GM12878 (cell line): Measurements from ENCODE around the gene AJM1. TPM values are rescaled to one million over a fixed set of nuclear protein-coding genes. Genes with fewer than 3 reads are reported as not detected.

Experiments used
- ATAC-seq: fragments of 200-7000 bp; cut with Tn5 transposase; 3 replicates; pipeline ENCODE4 v1.9.1; 2020; ENCODE audit warnings: mild to moderate bottlenecking, moderate library complexity
- BruUV-seq: library from RNA; stranded (reverse); fragments of 400-500 nt; replicated peaks from 2 replicates; lab custom pipeline; 2021; lab: Mats Ljungman, UMichigan
- CTCF ChIA-PET: fragments of 300-600 bp; sonication (Branson Sonifier 250); formaldehyde crosslinking; extraction: SDS; loops from one replicate; lab custom pipeline; 2021; ENCODE audit warnings: inconsistent platforms; lab: Yijun Ruan, JAX
- POLR2A ChIA-PET: fragments of 350-600 bp; formaldehyde crosslinking; extraction: SDS; loops from one replicate; lab custom pipeline; 2021; ENCODE audit warnings: inconsistent platforms; lab: Charles Lee
- RAD21 ChIA-PET: fragments of 300-600 bp; sonication (Branson Sonifier 250); formaldehyde crosslinking; loops from one replicate; lab custom pipeline; 2023; ENCODE audit warnings: antibody characterized with exemption; ENCODE audit not compliant: unreplicated experiment; lab: Charles Lee
- SMC1A ChIA-PET: fragments of 300-600 bp; sonication (Branson Sonifier 250); formaldehyde crosslinking; loops from one replicate; lab custom pipeline; 2023; ENCODE audit not compliant: unreplicated experiment, uncharacterized antibody; lab: Charles Lee
- DNase-seq: peaks from one replicate; pipeline ENCODE4 v3.0.0-alpha.2; 2011; ENCODE audit warnings: low read depth, low spot score
- FAIRE-seq: peaks from 3 replicates; lab custom pipeline; 2011; peaks lifted over from hg19 to GRCh38; lab: Jason Lieb, UNC
- H2AFZ ChIP-seq: 2 replicates; pipeline ENCODE4 v1.6.0; 2011; ENCODE audit warnings: low read depth, low read length, control low read depth; ENCODE audit not compliant: control insufficient read depth
- H3K27ac ChIP-seq: 2 replicates; pipeline ENCODE4 v1.5.1; 2011; ENCODE audit warnings: control low read depth; ENCODE audit not compliant: control insufficient read depth, insufficient read depth
- H3K27me3 ChIP-seq, 2 experiments: replicated peaks in 1 of 2; 2 replicates each; pipeline versions ENCODE4 v1.6.0 to v1.6.1; 2011; ENCODE audit warnings: low read length in 1 of 2; ENCODE audit not compliant: control insufficient read depth in 2 of 2, insufficient read depth in 2 of 2
- H3K36me3 ChIP-seq, 2 experiments: 2 replicates each; pipeline ENCODE4 v1.5.1; 2011; ENCODE audit warnings: low read length in 1 of 2; ENCODE audit not compliant: control insufficient read depth in 2 of 2, insufficient read depth in 2 of 2
- H3K4me1 ChIP-seq: 2 replicates; pipeline ENCODE4 v1.6.1; 2011; ENCODE audit warnings: mild to moderate bottlenecking, low read length, moderate library complexity, mixed read lengths; ENCODE audit not compliant: control insufficient read depth, insufficient read depth
- H3K4me2 ChIP-seq: 2 replicates; pipeline ENCODE4 v1.6.0; 2011; ENCODE audit warnings: control low read depth; ENCODE audit not compliant: control insufficient read depth, insufficient read depth
- H3K4me3 ChIP-seq: fragments of 200-600 bp; sonication (generic); 2 replicates; pipeline ENCODE4 v1.5.1; 2016
- H3K79me2 ChIP-seq: 2 replicates; pipeline ENCODE4 v1.6.0; 2011; ENCODE audit warnings: low read length; ENCODE audit not compliant: control insufficient read depth, insufficient read depth
- H3K9ac ChIP-seq: 2 replicates; pipeline ENCODE4 v1.8.0; 2011; ENCODE audit warnings: low read length, control low read depth, mixed read lengths; ENCODE audit not compliant: control insufficient read depth, insufficient read depth
- H3K9me3 ChIP-seq: replicated peaks from 3 replicates; pipeline ENCODE4 v1.5.1; 2011; ENCODE audit warnings: mild to moderate bottlenecking, low read length; ENCODE audit not compliant: control insufficient read depth, insufficient read depth
- H4K20me1 ChIP-seq: 2 replicates; pipeline ENCODE4 v1.6.0; 2011; ENCODE audit not compliant: control insufficient read depth, insufficient read depth
- BMI1 ChIP-seq: fragments of 450-650 bp; IDR thresholded peaks from 2 replicates; pipeline ENCODE4 v1.6.1; 2016; ENCODE audit warnings: mild to moderate bottlenecking, moderate library complexity, borderline replicate concordance
- CBFB ChIP-seq: IDR thresholded peaks from 2 replicates; pipeline ENCODE4 v1.6.1; 2016; ENCODE audit warnings: antibody characterized with exemption, low read depth
- EP300 ChIP-seq, 2 experiments: fragments of 150-350 bp in 1 of 2; IDR thresholded peaks; 2 replicates each; pipeline ENCODE4 v1.6.1; 2011 to 2012; ENCODE audit warnings: low read depth in 2 of 2, low read length in 2 of 2, borderline replicate concordance in 1 of 2, improper control_type of control experiment in 1 of 2, inconsistent platforms in 1 of 2; ENCODE audit not compliant: control insufficient read depth in 1 of 2
- HCFC1 ChIP-seq: fragments of 150-350 bp; IDR thresholded peaks from 2 replicates; pipeline ENCODE4 v1.6.1; 2014; ENCODE audit warnings: low read length
- KAT2A ChIP-seq: conservative IDR thresholded peaks from 2 replicates; pipeline ENCODE4 v1.6.1; 2011; ENCODE audit warnings: low read depth, low read length; ENCODE audit not compliant: control insufficient read depth
- MTA2 ChIP-seq: fragments of 450-650 bp; IDR thresholded peaks from 2 replicates; pipeline ENCODE4 v1.6.1; 2016; ENCODE audit warnings: low read depth, mild to moderate bottlenecking, moderate library complexity
- NFXL1 ChIP-seq: fragments of 450-650 bp; IDR thresholded peaks from 2 replicates; pipeline ENCODE4 v1.6.1; 2017; ENCODE audit warnings: antibody characterized with exemption, mild to moderate bottlenecking, borderline replicate concordance
- NR2F1 ChIP-seq: fragments of 450-650 bp; conservative IDR thresholded peaks from 2 replicates; pipeline ENCODE4 v1.6.1; 2017; ENCODE audit warnings: mild to moderate bottlenecking
- PKNOX1 ChIP-seq: fragments of 450-650 bp; IDR thresholded peaks from 2 replicates; pipeline ENCODE4 v1.6.1; 2016; ENCODE audit warnings: mild to moderate bottlenecking
- RFX5 ChIP-seq: IDR thresholded peaks from 2 replicates; pipeline ENCODE4 v1.6.1; 2011; ENCODE audit warnings: low read depth, low read length, improper control_type of control experiment
- SIN3A ChIP-seq: IDR thresholded peaks from 2 replicates; pipeline ENCODE4 v1.6.1; 2012; ENCODE audit warnings: low read depth, low read length, improper control_type of control experiment
- SMAD5 ChIP-seq: IDR thresholded peaks from 2 replicates; pipeline ENCODE4 v1.6.1; 2016; ENCODE audit warnings: antibody characterized with exemption, low read depth
- TARDBP ChIP-seq: IDR thresholded peaks from 2 replicates; pipeline ENCODE4 v1.6.1; 2016; ENCODE audit warnings: borderline replicate concordance
- ZNF687 ChIP-seq: fragments of 450-650 bp; IDR thresholded peaks from 2 replicates; pipeline ENCODE4 v1.6.1; 2017; ENCODE audit warnings: mild to moderate bottlenecking, moderate library complexity
- ZSCAN29 ChIP-seq: fragments of 450-650 bp; IDR thresholded peaks from 2 replicates; pipeline ENCODE4 v1.6.1; 2017; ENCODE audit warnings: mild to moderate bottlenecking, moderate library complexity
- WGBS: methylation state at CpG from one replicate; pipeline ENCODE4 v1.1.6; 2016; ENCODE audit warnings: low lambda C conversion rate; ENCODE audit not compliant: insufficient replicate concordance, insufficient coverage; ENCODE audit errors: missing lambda C conversion rate; 5-methylcytosine and 5-hydroxymethylcytosine counted together
- in situ Hi-C: fragments of 300-500 bp; cut with MboI; formaldehyde crosslinking; loops from 9 replicates; pipeline ENCODE4 v1.14.3; 2018; ENCODE audit warnings: mixed read lengths
- intact Hi-C: fragments of 100-400 bp; cut with micrococcal nuclease; formaldehyde crosslinking; loops from one replicate; pipeline ENCODE4 v1.14.2; 2022; ENCODE audit not compliant: unreplicated experiment
- polyA plus RNA-seq, 11 experiments: library from polyadenylated mRNA; depleted of rRNA in 4 of 11; unstranded in 6 of 11; stranded (reverse) in 5 of 11; fragments of >200 nt; fragmentation: Nextera tagmentation in 4 of 11; fragmentation: Illumina TruSeq in 1 of 11; extraction: Ambion mirVana in 4 of 11; extraction: Trizol in 1 of 11; gene quantifications; 1 replicate in 1 of 11; 2 replicates in 10 of 11; pipeline versions ENCODE4 v1.2.1 to v1.2.3, GENCODE V29; 2011 to 2016; ENCODE audit warnings: inconsistent platforms in 2 of 11, missing spikeins in 2 of 11, low read depth in 1 of 11
- total RNA-seq, 4 experiments: library from RNA; depleted of rRNA in 3 of 4; stranded (reverse); fragments of >200 nt in 3 of 4; fragmentation: Illumina TruSeq in 1 of 4; extraction: Trizol in 1 of 4; gene quantifications; 2 replicates each; pipeline versions ENCODE4 v1.2.1 to v1.2.3, GENCODE V29; 2013 to 2021

The AJM1 gene
- total and polyA plus RNA-seq, 10 of the 15 experiments (the other 5 are each of a cell fraction or from before 2014, with no cell fraction given), result 0.06 to 2.5 (median 1.0) TPM; not detected in 2

- Histone ChIP-seq H2AFZ (peak within 1 kb of the TSS; percentile 80), H3K9ac (peak within 1 kb of the TSS; percentile 96), H3K4me2 (peak within 1 kb of the TSS; percentile 95), H3K27ac (peak within 1 kb of the TSS; percentile 98), H3K4me3 (peak within 1 kb of the TSS; percentile 100), H3K9me3 (no peaks in the 10 kb centered on the region), H3K27me3 (no peaks in the 10 kb centered on the region), H3K4me1 (peaks cover 33% of the 10 kb centered on the region), H3K79me2 (peaks cover 53% of the 10 kb centered on the region), H4K20me1 (no peaks in the 10 kb centered on the region; the same call in 1 of the 2 replicates), H3K36me3 (peaks cover 6% of the 10 kb centered on the region in 2 experiments; a peak in 2 of 4 replicates)
- WGBS, result under 1% methylated on average over 47 of the region's 88 CpGs
- peak; percentile 44 for FAIRE-seq
- SMC1A ChIA-PET, result interaction anchor here (8.0 kb wide), 1 partner anchor 15 kb away, joined by 70 read pairs; no protein-coding TSS in a partner anchor
- in situ Hi-C loops, result no loop called here
- intact Hi-C loops, result loop anchor here (2.0 to 10.0 kb wide), 2 partner anchors 17 to 81 kb away; partner anchors contain the start of gene RABL6
- no TSS peak for BruUV-seq
- ATAC-seq, result peak; percentile 92
- RAD21 ChIA-PET, result interaction anchor here (0.7 to 4.4 kb wide), 5 partner anchors 13 to 144 kb away, joined by 3 to 30 read pairs (median 5); no protein-coding TSS in a partner anchor
- peak; percentile 98 for DNase-seq
- POLR2A ChIA-PET, result interaction anchor here (0.5 to 3.5 kb wide), 11 partner anchors 13 to 772 kb away, joined by 3 to 27 read pairs (median 4); partner anchors contain the start of genes C8G and FBXW5
- CTCF ChIA-PET, result interaction anchor here (1.6 to 6.9 kb wide), 6 partner anchors 13 to 120 kb away, joined by 3 to 46 read pairs (median 10); partner anchors contain the start of genes AJM1, C8G and FBXW5
- TF ChIP-seq HCFC1, result no peak
- no peak for TF ChIP-seq MTA2
- TF ChIP-seq BMI1, result no peak
- TF ChIP-seq CBFB, result 0 out of 2 replicates have a peak, but pooled peaks have one; percentile 31
- no peak for TF ChIP-seq ZSCAN29
- peak; percentile 58; the same call in 1 of the 2 replicates for TF ChIP-seq RFX5
- TF ChIP-seq NR2F1, result no peak
- peak; percentile 24; the same call in 1 of the 2 replicates for TF ChIP-seq NFXL1
- TF ChIP-seq EP300 (IDR thresholded peaks at IDR 0.05; ENCODE audit: borderline replicate concordance in 1 of 2, control insufficient read depth in 1 of 2, low read depth in 2 of 2, low read length in 2 of 2), result no peak
- TF ChIP-seq PKNOX1, result peak; percentile 100
- peak; percentile 68; the same call in 1 of the 2 replicates for TF ChIP-seq SMAD5
- no peak for TF ChIP-seq TARDBP
- TF ChIP-seq SIN3A, result peak; percentile 39; the same call in 1 of the 2 replicates
- TF ChIP-seq KAT2A, result no peak
- no peak; the same call in 1 of the 2 replicates for TF ChIP-seq ZNF687
Measured at GRCh38 chr9:136885950-136886578, 43.8 kb downstream of the AJM1 start, which contains the start of gene TRAF2. TSS of gene TRAF2 (plus strand) at chr9:136886516. CDS start at chr9:136898741, 12,225 bp downstream.
